OCI-LY7 (cell line): ENCODE results near the gene TTC28.

Source experiments
- EZH2phosphoT487 ChIP-seq: fragments of 200-600 bp; sonication (generic); IDR thresholded peaks from 2 replicates; pipeline ENCODE4 v1.6.1; 2018; ENCODE audit warnings: low read depth, borderline replicate concordance, mild to moderate bottlenecking, mixed run types, antibody characterized with exemption, low read length, moderate library complexity, mixed read lengths
- TF ChIP-seq, protein P1 (sequence below): fragments of 200-600 bp; sonication (generic); conservative IDR thresholded peaks from 2 replicates; pipeline ENCODE4 v1.5.1; 2014; ENCODE audit warnings: mild to moderate bottlenecking, antibody characterized with exemption, low read length, moderate library complexity, mixed read lengths

DNA sequence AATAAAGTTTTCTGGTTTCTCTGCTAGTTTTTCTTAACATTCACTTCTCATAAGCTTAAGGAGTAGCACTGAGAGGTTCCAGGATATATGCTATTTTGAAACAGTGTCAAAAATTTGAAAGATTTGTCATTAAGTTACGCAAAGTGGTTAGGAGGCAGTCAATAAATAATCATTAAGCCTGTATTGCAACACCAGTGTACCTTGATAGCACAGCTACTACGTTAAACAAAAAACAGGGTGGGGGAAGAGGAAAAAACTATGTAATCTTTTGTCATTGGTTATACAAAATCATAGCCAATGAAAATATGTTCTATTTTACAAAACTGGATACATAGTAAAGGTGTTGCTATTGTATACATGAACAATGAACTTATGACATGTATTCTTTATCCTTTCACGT is 730.2 kb downstream of the TTC28 start:
- no peak for TF ChIP-seq EZH2phosphoT487
- TF ChIP-seq, protein P1, sequence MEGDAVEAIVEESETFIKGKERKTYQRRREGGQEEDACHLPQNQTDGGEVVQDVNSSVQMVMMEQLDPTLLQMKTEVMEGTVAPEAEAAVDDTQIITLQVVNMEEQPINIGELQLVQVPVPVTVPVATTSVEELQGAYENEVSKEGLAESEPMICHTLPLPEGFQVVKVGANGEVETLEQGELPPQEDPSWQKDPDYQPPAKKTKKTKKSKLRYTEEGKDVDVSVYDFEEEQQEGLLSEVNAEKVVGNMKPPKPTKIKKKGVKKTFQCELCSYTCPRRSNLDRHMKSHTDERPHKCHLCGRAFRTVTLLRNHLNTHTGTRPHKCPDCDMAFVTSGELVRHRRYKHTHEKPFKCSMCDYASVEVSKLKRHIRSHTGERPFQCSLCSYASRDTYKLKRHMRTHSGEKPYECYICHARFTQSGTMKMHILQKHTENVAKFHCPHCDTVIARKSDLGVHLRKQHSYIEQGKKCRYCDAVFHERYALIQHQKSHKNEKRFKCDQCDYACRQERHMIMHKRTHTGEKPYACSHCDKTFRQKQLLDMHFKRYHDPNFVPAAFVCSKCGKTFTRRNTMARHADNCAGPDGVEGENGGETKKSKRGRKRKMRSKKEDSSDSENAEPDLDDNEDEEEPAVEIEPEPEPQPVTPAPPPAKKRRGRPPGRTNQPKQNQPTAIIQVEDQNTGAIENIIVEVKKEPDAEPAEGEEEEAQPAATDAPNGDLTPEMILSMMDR: no peak
